DMS153 (cell line): ENCODE results near the gene GNL3L.
"Not testable (repeated sequence)": the region's sequence is repeated elsewhere in the genome, so short reads cannot be mapped to it uniquely, and the experiment has no call there.

Source experiments
- DNase-seq: peaks from one replicate; lab custom pipeline; 2025; lab: John Stamatoyannopoulos, UW

The GNL3L gene, protein sequence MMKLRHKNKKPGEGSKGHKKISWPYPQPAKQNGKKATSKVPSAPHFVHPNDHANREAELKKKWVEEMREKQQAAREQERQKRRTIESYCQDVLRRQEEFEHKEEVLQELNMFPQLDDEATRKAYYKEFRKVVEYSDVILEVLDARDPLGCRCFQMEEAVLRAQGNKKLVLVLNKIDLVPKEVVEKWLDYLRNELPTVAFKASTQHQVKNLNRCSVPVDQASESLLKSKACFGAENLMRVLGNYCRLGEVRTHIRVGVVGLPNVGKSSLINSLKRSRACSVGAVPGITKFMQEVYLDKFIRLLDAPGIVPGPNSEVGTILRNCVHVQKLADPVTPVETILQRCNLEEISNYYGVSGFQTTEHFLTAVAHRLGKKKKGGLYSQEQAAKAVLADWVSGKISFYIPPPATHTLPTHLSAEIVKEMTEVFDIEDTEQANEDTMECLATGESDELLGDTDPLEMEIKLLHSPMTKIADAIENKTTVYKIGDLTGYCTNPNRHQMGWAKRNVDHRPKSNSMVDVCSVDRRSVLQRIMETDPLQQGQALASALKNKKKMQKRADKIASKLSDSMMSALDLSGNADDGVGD

GRCh38 chrX:54529552-54530356 is at the start of gene GNL3L:
Gene GNL3L (plus strand): TSS chrX:54530219. CDS start chrX:54532567, 2,348 bp downstream.
- DNase-seq = peak; percentile 49

GRCh38 chrX:54482839-54483593 is 47.0 kb upstream of the GNL3L start:
- DNase-seq = no peak

GRCh38 chrX:54483946-54484345 is 46.1 kb upstream of the GNL3L start:
- DNase-seq = no peak

DNA sequence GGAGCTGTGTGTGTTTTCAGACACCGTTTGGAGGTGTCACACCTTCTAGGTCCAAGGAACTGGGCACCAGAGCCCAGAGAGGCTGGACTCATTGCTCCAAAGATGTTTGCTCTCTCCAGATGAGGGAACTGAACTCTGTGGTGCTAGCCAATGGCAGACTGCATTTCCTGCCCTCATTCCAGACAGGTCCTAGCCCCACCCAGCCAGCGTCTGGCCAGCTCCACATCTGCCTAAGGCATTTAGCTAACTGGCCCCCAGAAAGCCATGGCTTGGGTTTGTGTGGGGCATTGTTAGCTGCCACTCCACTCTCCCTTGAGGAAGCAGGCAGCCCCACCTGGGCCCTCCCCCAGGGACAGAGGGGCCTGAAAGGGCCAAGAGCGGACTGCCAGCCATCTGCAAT is 45.4 kb upstream of the GNL3L start:
- no peak for DNase-seq

DNA sequence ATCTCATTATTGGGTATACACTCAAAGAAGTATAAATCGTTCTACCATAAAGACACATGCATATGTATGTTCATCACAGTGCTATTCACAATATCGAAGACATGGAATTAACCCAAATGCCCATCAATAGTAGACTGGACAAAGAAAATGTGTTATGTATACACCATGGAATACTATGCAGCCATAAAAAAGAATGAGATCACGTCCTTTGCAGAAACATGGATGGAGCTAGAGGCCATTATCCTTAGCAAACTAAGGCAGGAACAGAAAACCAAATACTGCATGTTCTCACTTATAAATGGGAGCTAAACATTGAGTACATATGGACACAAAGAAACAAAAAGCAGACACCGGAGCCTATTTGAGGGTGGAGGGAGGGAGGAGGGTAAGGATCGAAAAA is 40.2 kb upstream of the GNL3L start:
- not testable (repeated sequence) for DNase-seq

GRCh38 chrX:54492340-54492739 is 37.7 kb upstream of the GNL3L start:
- DNase-seq = no peak

GRCh38 chrX:54494166-54494988 is 35.6 kb upstream of the GNL3L start:
- DNase-seq = no peak

GRCh38 chrX:54494989-54495813 is 34.8 kb upstream of the GNL3L start:
- no peak for DNase-seq

DNA sequence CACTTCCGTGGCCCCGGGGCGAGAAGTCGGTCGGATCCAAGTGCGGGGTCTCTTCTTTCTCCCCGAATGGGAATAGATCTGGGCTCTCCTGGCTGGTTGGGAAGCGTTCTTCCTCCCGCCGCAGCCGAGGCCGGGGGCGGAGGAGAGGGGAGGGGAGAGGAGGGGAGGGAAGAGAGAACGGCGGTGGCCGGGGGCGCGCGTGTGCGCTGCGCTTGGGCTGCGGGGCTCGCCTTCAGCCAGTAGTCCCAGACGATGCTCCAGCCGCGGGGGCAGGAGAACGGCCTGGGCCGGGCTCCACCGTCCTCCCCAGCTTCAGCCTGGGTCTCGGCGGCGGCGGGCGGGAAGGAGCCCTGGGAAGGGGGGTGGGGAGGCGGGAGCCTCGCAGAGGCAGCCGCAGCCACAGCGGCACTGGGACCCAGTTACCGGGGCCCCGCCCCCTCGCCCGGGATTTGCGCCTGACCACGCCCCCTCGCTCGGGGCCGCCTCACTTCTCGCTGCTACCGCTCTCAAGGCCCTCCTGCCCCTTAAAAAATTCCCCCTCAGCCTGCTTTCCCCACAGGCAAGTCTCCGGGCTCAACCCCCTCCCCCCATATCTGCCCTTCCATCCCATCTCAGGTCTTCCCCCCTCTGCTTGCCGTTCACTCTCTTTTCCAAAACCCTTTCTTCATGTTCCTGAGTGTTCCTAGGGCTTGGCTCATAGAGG is 34.1 kb upstream of the GNL3L start, which contains the start of gene FGD1:
TSS of gene FGD1 (minus strand) at position 421 of the 703 bp plus-strand sequence. CDS start 802 bp downstream, outside the sequence.
- DNase-seq = no peak

- no peak for DNase-seq
Observed at GRCh38 chrX:54496517-54496852, 33.5 kb upstream of the GNL3L start.

DNA sequence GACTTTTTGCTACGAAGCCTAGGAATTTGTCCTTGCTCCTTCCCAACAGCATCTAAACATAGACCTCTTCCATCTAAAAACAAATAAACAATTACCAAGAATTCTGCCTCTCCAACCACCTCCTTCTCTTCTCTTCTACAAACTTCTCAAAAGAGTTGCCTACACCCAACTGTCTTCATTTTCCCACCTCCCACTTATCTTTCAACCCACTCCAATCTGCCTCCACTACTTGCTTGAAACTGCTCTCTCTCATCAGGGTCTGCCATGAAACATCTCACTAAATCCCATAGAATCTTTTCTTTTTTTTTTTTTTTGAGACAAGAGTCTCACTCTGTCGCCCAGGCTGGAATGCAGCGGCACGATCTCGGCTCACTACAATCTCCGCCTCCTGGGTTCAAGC is 33.1 kb upstream of the GNL3L start:
- DNase-seq = no peak

DNA sequence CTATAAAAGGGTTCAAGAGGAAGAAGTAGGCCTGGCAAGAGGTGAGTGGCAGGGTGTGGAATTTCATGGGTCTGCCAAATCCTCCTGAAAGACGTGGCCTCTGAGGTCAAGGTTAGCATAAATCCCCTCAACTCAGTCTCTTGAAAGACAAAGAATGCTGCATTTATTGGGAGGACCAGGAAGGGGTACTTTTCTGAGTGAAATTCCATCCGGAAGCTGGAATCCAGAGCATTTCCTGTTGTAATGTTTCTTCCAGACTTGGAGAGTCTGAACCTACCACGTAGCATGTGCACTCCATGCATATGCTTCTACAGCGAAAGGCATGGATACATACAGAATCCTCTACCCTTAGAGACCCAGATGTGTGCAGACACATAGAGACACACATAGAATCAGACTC is 20.6 kb upstream of the GNL3L start:
- no peak for DNase-seq

DNA sequence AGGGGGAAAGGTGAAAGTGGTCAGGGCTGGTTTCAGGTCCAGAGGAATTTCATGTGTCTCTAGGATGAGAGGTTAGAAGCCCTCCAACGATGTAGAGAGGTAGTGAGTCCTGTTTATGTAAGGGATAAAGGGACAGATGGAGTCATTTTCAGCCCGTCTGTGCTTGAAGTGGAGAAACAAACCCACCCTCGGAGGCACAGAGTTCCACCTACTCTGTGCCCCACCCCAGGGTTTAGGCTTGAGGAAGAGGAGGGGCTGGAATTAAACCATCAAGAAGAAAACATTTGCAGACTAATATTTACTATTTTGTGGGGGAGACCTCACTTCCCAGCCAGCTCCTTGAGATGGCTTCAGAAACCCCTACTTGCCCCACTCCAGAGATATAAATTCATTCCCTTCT is 868 bp upstream of the GNL3L start:
- no peak for DNase-seq

- no peak for DNase-seq
Observed at GRCh38 chrX:54530357-54530900, 410 bp downstream of the GNL3L start.

- no peak for DNase-seq
Observed at GRCh38 chrX:54534271-54534670, 4.3 kb downstream of the GNL3L start.

- no peak for DNase-seq
Observed at GRCh38 chrX:54540289-54540688, 10.3 kb downstream of the GNL3L start.

- not testable (repeated sequence) for DNase-seq
Observed at GRCh38 chrX:54542239-54542638, 12.2 kb downstream of the GNL3L start.

DNA sequence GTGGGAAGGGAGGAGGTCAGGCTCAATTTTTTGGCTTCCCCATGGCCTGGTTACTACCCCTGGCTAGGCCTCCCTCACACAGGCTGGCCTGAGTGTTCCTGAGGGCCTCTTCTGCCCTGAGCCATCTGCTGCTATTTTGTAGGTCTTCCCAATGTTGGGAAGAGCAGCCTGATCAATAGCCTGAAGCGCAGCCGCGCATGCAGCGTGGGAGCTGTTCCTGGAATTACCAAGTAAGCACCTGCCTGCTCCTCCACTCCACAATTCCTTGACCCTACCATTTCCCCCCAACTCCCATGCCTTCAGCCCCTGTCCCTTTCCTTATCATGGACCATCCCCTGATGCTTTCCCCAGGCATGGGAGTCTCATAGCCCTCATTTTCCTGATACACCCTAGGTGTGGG is 20.8 kb downstream of the GNL3L start:
- no peak for DNase-seq

- no peak for DNase-seq
Observed at GRCh38 chrX:54551801-54552200, 21.8 kb downstream of the GNL3L start.
